Caco-2 (cell line): Measurements from ENCODE around the gene SLC37A1. TPM values are rescaled to one million over a fixed set of nuclear protein-coding genes. Genes with fewer than 3 reads are reported as not detected.

Source experiments
- BruUV-seq: library from RNA; stranded (reverse); fragments of 400-500 nt; replicated peaks from 2 replicates; lab custom pipeline; 2021; lab: Mats Ljungman, UMichigan
- CTCF ChIA-PET: fragments of 300-600 bp; sonication (Branson Sonifier 250); formaldehyde crosslinking; loops from one replicate; lab custom pipeline; 2022; ENCODE audit warnings: antibody characterized with exemption; lab: Charles Lee
- POLR2A ChIA-PET: fragments of 300-600 bp; sonication (Branson Sonifier 250); formaldehyde crosslinking; loops from one replicate; lab custom pipeline; 2022; ENCODE audit warnings: antibody characterized with exemption; lab: Charles Lee
- DNase-seq, 2 experiments: peaks; one replicate each; pipeline versions ENCODE4 v3.0.0 to v3.0.0-alpha.2; 2020 to 2022
- H3K27me3 ChIP-seq: replicated peaks from 2 replicates; pipeline ENCODE4 v1.6.0; 2011; ENCODE audit warnings: low read length; ENCODE audit not compliant: control insufficient read depth, insufficient read depth
- H3K36me3 ChIP-seq: 2 replicates; pipeline ENCODE4 v1.5.1; 2011; ENCODE audit warnings: low read length; ENCODE audit not compliant: control insufficient read depth, insufficient read depth
- H3K4me1 ChIP-seq: fragments of 250-450 bp; sonication (Bioruptor Pico); 2 replicates; pipeline ENCODE4 v1.5.1; 2020; ENCODE audit warnings: mild to moderate bottlenecking
- H3K4me3 ChIP-seq: 2 replicates; pipeline ENCODE4 v1.5.1; 2011; ENCODE audit warnings: low read depth, mild to moderate bottlenecking, control low read depth, low read length
- H3K9me3 ChIP-seq: fragments of 250-450 bp; sonication (Bioruptor Pico); 2 replicates; pipeline ENCODE4 v1.5.1; 2020; ENCODE audit warnings: mild to moderate bottlenecking, moderate library complexity
- H3K27ac Mint-ChIP-seq: one replicate; pipeline ENCODE4 v1.8.0; 2022; ENCODE audit warnings: mixed read lengths; ENCODE audit not compliant: unreplicated experiment
- H3K27me3 Mint-ChIP-seq: one replicate; pipeline ENCODE4 v1.8.0; 2022; ENCODE audit warnings: mixed read lengths; ENCODE audit not compliant: insufficient read depth, unreplicated experiment
- H3K36me3 Mint-ChIP-seq: one replicate; pipeline ENCODE4 v1.8.0; 2022; ENCODE audit warnings: mild to moderate bottlenecking, mixed read lengths; ENCODE audit not compliant: insufficient read depth, unreplicated experiment
- H3K4me1 Mint-ChIP-seq: one replicate; pipeline ENCODE4 v1.8.0; 2022; ENCODE audit warnings: low read depth, mixed read lengths; ENCODE audit not compliant: unreplicated experiment
- H3K4me3 Mint-ChIP-seq: one replicate; pipeline ENCODE4 v1.8.0; 2022; ENCODE audit warnings: mild to moderate bottlenecking, moderate library complexity, mixed read lengths; ENCODE audit not compliant: unreplicated experiment
- H3K9me3 Mint-ChIP-seq: one replicate; pipeline ENCODE4 v1.8.0; 2022; ENCODE audit warnings: mixed read lengths; ENCODE audit not compliant: unreplicated experiment
- intact Hi-C: fragments of 100-400 bp; cut with micrococcal nuclease; formaldehyde crosslinking; loops from one replicate; pipeline ENCODE4 v1.10.0; 2022; ENCODE audit not compliant: unreplicated experiment
- total RNA-seq: library from RNA; stranded (reverse); gene quantifications from 2 replicates; pipeline ENCODE4 v1.2.3, GENCODE V29; 2022
- TF ChIP-seq, protein P1 (sequence below), 2 experiments: fragments of 200-600 bp in 1 of 2; IDR thresholded peaks; 1 replicate in 1 of 2; 2 replicates in 1 of 2; pipeline versions ENCODE4 v1.5.1 to v1.8.0; 2011 to 2022; ENCODE audit warnings: antibody characterized with exemption in 1 of 2, control low read depth in 1 of 2, inconsistent platforms in 1 of 2, low read depth in 1 of 2, low read length in 1 of 2, mild to moderate bottlenecking in 1 of 2, moderate library complexity in 1 of 2; ENCODE audit not compliant: insufficient read depth in 1 of 2, severe bottlenecking in 1 of 2, unreplicated experiment in 1 of 2

SLC37A1 gene
- total RNA-seq, 1 experiment from 2014 or later, result 9.8 TPM

- BruUV-seq, result no TSS peak
- H3K36me3 Mint-ChIP-seq, result peaks cover 9% of the 10 kb centered on the region
- Histone ChIP-seq H3K4me3 (no peak overlapping the region), H3K4me1 (peaks cover 3% of the 10 kb centered on the region; the same call in 1 of the 2 replicates), H3K36me3 (no peaks in the 10 kb centered on the region), H3K9me3 (no peaks in the 10 kb centered on the region), H3K27me3 (no peaks in the 10 kb centered on the region)
- H3K9me3 Mint-ChIP-seq, result no peaks in the 10 kb centered on the region
- peaks cover 4% of the 10 kb centered on the region for H3K4me1 Mint-ChIP-seq
- H3K4me3 Mint-ChIP-seq, result no peak overlapping the region
- TF ChIP-seq, protein P1, sequence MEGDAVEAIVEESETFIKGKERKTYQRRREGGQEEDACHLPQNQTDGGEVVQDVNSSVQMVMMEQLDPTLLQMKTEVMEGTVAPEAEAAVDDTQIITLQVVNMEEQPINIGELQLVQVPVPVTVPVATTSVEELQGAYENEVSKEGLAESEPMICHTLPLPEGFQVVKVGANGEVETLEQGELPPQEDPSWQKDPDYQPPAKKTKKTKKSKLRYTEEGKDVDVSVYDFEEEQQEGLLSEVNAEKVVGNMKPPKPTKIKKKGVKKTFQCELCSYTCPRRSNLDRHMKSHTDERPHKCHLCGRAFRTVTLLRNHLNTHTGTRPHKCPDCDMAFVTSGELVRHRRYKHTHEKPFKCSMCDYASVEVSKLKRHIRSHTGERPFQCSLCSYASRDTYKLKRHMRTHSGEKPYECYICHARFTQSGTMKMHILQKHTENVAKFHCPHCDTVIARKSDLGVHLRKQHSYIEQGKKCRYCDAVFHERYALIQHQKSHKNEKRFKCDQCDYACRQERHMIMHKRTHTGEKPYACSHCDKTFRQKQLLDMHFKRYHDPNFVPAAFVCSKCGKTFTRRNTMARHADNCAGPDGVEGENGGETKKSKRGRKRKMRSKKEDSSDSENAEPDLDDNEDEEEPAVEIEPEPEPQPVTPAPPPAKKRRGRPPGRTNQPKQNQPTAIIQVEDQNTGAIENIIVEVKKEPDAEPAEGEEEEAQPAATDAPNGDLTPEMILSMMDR (IDR thresholded peaks at IDR 0.05; ENCODE audit: insufficient read depth in 1 of 2, low read depth in 1 of 2, low read length in 1 of 2, severe bottlenecking in 1 of 2, unreplicated experiment in 1 of 2), result no peak
- H3K27me3 Mint-ChIP-seq, result no peaks in the 10 kb centered on the region
- POLR2A ChIA-PET, result no interaction called here
- intact Hi-C loops, result no loop called here
- no peak overlapping the region for H3K27ac Mint-ChIP-seq
- CTCF ChIA-PET, result no interaction called here
- peak in 1 of 2 experiments; percentile 11 for DNase-seq
Observed at GRCh38 chr21:42555756-42556438, 42.2 kb downstream of the SLC37A1 start.

- no peaks in the 10 kb centered on the region for H3K9me3 Mint-ChIP-seq
- no peak overlapping the region for H3K4me3 Mint-ChIP-seq
- Histone ChIP-seq H3K36me3 (no peaks in the 10 kb centered on the region), H3K4me1 (no peaks in the 10 kb centered on the region), H3K9me3 (no peaks in the 10 kb centered on the region), H3K4me3 (no peak overlapping the region), H3K27me3 (no peaks in the 10 kb centered on the region)
- peaks cover 10% of the 10 kb centered on the region for H3K36me3 Mint-ChIP-seq
- ChIA-PET CTCF (no interaction called here), POLR2A (no interaction called here)
- TF ChIP-seq, protein P1 (IDR thresholded peaks at IDR 0.05; ENCODE audit: insufficient read depth in 1 of 2, low read depth in 1 of 2, low read length in 1 of 2, severe bottlenecking in 1 of 2, unreplicated experiment in 1 of 2), result no peak
- intact Hi-C loops, result no loop called here
- no peaks in the 10 kb centered on the region for H3K27me3 Mint-ChIP-seq
- H3K27ac Mint-ChIP-seq, result no peak overlapping the region
- no peak for DNase-seq
- no peaks in the 10 kb centered on the region for H3K4me1 Mint-ChIP-seq
- BruUV-seq, result no TSS peak
Observed at GRCh38 chr21:42556476-42556875, 42.8 kb downstream of the SLC37A1 start.

DNA sequence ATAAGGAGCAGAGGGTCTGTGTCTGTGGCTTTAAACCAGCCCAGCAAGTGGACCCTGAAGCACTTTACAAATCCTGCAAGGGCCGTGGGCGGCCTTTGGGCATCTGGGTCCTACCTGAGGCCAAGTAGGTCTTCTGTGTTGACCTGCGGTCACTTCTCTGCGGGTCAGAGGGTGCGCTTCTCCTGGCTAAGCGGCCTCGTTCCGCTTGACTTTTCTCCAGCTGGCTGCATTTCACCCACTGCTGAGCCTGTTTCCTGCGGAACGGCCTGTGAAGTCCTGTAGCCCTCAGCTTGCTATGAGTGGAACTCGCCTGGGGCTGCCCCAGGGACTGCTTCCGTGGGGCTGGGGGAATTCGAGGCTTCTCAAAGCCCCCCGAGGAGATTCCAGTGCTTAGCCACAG is 43.3 kb downstream of the SLC37A1 start:
- intact Hi-C loops, result no loop called here
- BruUV-seq, result no TSS peak
- Histone ChIP-seq H3K36me3 (no peaks in the 10 kb centered on the region), H3K9me3 (no peaks in the 10 kb centered on the region), H3K27me3 (no peaks in the 10 kb centered on the region), H3K4me1 (no peaks in the 10 kb centered on the region), H3K4me3 (no peak overlapping the region)
- ChIA-PET CTCF (no interaction called here), POLR2A (no interaction called here)
- H3K27ac Mint-ChIP-seq, result no peak overlapping the region
- TF ChIP-seq, protein P1 (IDR thresholded peaks at IDR 0.05; ENCODE audit: insufficient read depth in 1 of 2, low read depth in 1 of 2, low read length in 1 of 2, severe bottlenecking in 1 of 2, unreplicated experiment in 1 of 2), result no peak
- no peaks in the 10 kb centered on the region for H3K9me3 Mint-ChIP-seq
- H3K4me1 Mint-ChIP-seq, result no peaks in the 10 kb centered on the region
- DNase-seq, result peak in 1 of 2 experiments; percentile 22
- no peaks in the 10 kb centered on the region for H3K27me3 Mint-ChIP-seq
- no peak overlapping the region for H3K4me3 Mint-ChIP-seq
- H3K36me3 Mint-ChIP-seq, result peaks cover 10% of the 10 kb centered on the region
